ENCODE results near the gene TPRX2.

DNA sequence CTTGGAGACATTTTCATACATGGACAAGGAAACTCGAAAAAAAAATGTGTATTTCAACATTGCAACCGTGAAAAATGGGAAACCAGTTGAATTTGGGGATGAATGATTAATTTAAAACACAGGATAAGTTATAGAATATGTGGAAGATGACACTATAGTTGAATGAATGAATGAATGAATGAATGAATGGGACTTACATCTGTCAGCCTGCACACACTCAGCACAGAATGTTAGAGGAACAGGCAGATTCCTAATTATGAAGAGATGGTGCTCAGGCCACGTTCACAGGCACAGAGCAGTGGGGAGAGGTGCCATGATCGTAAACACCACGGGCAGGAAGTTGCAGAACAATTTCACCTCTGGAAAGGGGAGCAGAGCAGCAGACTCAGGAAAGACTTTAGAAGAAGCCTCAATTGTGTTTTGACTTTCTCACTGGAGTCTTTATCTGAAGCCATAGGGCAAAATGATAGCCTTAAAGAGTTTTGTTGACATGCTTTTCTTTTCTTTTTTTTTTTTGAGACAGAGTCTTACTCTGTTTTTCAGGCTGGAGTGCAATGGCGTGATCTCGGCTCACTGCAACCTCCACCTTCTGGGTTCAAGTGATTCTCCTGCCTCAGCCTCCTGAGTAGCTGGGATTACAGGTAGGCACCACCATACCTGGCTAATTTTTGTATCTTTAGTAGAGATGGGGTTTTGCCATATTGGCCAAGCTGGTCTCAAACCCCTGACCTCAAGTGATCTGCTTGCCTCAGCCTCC, 32.0 kb downstream of the TPRX2 start:
- TF ChIP-seq, protein P1, sequence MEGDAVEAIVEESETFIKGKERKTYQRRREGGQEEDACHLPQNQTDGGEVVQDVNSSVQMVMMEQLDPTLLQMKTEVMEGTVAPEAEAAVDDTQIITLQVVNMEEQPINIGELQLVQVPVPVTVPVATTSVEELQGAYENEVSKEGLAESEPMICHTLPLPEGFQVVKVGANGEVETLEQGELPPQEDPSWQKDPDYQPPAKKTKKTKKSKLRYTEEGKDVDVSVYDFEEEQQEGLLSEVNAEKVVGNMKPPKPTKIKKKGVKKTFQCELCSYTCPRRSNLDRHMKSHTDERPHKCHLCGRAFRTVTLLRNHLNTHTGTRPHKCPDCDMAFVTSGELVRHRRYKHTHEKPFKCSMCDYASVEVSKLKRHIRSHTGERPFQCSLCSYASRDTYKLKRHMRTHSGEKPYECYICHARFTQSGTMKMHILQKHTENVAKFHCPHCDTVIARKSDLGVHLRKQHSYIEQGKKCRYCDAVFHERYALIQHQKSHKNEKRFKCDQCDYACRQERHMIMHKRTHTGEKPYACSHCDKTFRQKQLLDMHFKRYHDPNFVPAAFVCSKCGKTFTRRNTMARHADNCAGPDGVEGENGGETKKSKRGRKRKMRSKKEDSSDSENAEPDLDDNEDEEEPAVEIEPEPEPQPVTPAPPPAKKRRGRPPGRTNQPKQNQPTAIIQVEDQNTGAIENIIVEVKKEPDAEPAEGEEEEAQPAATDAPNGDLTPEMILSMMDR (conservative IDR thresholded peaks at IDR 0.05; ENCODE audit: low read depth, low read length): no peak
- TF ChIP-seq EZH2 (IDR thresholded peaks at IDR 0.05; ENCODE audit: borderline replicate concordance, low read depth, low read length, poor library complexity, severe bottlenecking): no peak
